Liver (tissue), 3 donors: ENCODE measurements around the gene ABCB9.

Experiments
- CTCF ChIP-seq: fragments of 150-350 bp; IDR thresholded peaks from 2 replicates; pipeline ENCODE4 v1.5.1; 2017; ENCODE audit warnings: improper control_type of control experiment, low read depth, low read length; ENCODE audit not compliant: missing input control
- EGR1 ChIP-seq, 2 donors: IDR thresholded peaks; 2 replicates each; pipeline ENCODE4 v1.6.1; 2016 to 2018; ENCODE audit warnings: antibody characterized with exemption in 2 of 2, low read depth in 2 of 2
- FOXA1 ChIP-seq: IDR thresholded peaks from 2 replicates; pipeline ENCODE4 v1.6.1; 2016; ENCODE audit warnings: antibody characterized with exemption
- GABPA ChIP-seq, 2 donors: IDR thresholded peaks in 1 of 2; conservative IDR thresholded peaks in 1 of 2; 2 replicates each; pipeline ENCODE4 v1.6.1; 2016; ENCODE audit warnings: antibody characterized with exemption in 2 of 2, mild to moderate bottlenecking in 1 of 2, moderate library complexity in 1 of 2
- HNF4G ChIP-seq: IDR thresholded peaks from 2 replicates; pipeline ENCODE4 v1.6.1; 2016; ENCODE audit warnings: antibody characterized with exemption
- MAX ChIP-seq: IDR thresholded peaks from 2 replicates; pipeline ENCODE4 v1.6.1; 2016; ENCODE audit warnings: antibody characterized with exemption
- NR2F2 ChIP-seq: IDR thresholded peaks from 2 replicates; pipeline ENCODE4 v1.6.1; 2016; ENCODE audit warnings: antibody characterized with exemption
- RAD21 ChIP-seq, 2 donors: IDR thresholded peaks; 2 replicates each; pipeline ENCODE4 v1.6.1; 2016; ENCODE audit warnings: antibody characterized with exemption in 2 of 2, mild to moderate bottlenecking in 2 of 2
- RXRA ChIP-seq, 2 donors: IDR thresholded peaks; 2 replicates each; pipeline ENCODE4 v1.6.1; 2017 to 2018; ENCODE audit warnings: antibody characterized with exemption in 2 of 2, mild to moderate bottlenecking in 1 of 2
- SP1 ChIP-seq: IDR thresholded peaks from 2 replicates; pipeline ENCODE4 v1.6.1; 2018; ENCODE audit warnings: antibody characterized with exemption, mild to moderate bottlenecking
- TAF1 ChIP-seq: conservative IDR thresholded peaks from 2 replicates; pipeline ENCODE4 v1.6.1; 2016; ENCODE audit warnings: antibody characterized with exemption, mild to moderate bottlenecking
- YY1 ChIP-seq: IDR thresholded peaks from 2 replicates; pipeline ENCODE4 v1.6.1; 2016; ENCODE audit warnings: antibody characterized with exemption, mild to moderate bottlenecking
- TF ChIP-seq, protein P1 (sequence below): IDR thresholded peaks from 2 replicates; pipeline ENCODE4 v1.6.1; 2016; ENCODE audit warnings: antibody characterized with exemption, mild to moderate bottlenecking
- TF ChIP-seq, protein P2 (sequence below): IDR thresholded peaks from 2 replicates; pipeline ENCODE4 v1.6.1; 2016; ENCODE audit warnings: antibody characterized with exemption
- donor health status: healthy.
- donor health status: healthy.

GRCh38 chr12:122963941-122964265, 2.4 kb downstream of the ABCB9 start:
- TF ChIP-seq CTCF (no peak), MAX (no peak), RXRA (IDR thresholded peaks at IDR 0.05) (no peak), RAD21 (IDR thresholded peaks at IDR 0.05) (no peak), TAF1 (no peak), SP1 (no peak), YY1 (no peak), GABPA (IDR thresholded peaks at IDR 0.05 in 1 of 2, conservative IDR thresholded peaks at IDR 0.05 in 1 of 2) (no peak), EGR1 (IDR thresholded peaks at IDR 0.05; ENCODE audit: low read depth in 2 of 2) (no peak), HNF4G (no peak), FOXA1 (no peak), NR2F2 (no peak)
- TF ChIP-seq, protein P1, sequence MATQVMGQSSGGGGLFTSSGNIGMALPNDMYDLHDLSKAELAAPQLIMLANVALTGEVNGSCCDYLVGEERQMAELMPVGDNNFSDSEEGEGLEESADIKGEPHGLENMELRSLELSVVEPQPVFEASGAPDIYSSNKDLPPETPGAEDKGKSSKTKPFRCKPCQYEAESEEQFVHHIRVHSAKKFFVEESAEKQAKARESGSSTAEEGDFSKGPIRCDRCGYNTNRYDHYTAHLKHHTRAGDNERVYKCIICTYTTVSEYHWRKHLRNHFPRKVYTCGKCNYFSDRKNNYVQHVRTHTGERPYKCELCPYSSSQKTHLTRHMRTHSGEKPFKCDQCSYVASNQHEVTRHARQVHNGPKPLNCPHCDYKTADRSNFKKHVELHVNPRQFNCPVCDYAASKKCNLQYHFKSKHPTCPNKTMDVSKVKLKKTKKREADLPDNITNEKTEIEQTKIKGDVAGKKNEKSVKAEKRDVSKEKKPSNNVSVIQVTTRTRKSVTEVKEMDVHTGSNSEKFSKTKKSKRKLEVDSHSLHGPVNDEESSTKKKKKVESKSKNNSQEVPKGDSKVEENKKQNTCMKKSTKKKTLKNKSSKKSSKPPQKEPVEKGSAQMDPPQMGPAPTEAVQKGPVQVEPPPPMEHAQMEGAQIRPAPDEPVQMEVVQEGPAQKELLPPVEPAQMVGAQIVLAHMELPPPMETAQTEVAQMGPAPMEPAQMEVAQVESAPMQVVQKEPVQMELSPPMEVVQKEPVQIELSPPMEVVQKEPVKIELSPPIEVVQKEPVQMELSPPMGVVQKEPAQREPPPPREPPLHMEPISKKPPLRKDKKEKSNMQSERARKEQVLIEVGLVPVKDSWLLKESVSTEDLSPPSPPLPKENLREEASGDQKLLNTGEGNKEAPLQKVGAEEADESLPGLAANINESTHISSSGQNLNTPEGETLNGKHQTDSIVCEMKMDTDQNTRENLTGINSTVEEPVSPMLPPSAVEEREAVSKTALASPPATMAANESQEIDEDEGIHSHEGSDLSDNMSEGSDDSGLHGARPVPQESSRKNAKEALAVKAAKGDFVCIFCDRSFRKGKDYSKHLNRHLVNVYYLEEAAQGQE, result no peak
- TF ChIP-seq, protein P2, sequence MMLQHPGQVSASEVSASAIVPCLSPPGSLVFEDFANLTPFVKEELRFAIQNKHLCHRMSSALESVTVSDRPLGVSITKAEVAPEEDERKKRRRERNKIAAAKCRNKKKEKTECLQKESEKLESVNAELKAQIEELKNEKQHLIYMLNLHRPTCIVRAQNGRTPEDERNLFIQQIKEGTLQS, result no peak
